NT2/D1 (cell line): ENCODE data around the gene JCAD.

Source experiments
- DNase-seq: peaks from one replicate; pipeline ENCODE4 v3.0.0-alpha.2; 2011; ENCODE audit warnings: low read depth, low spot score
- H3K27me3 ChIP-seq: 2 replicates; pipeline ENCODE4 v1.6.0; 2011; ENCODE audit warnings: mild to moderate bottlenecking; ENCODE audit not compliant: insufficient read length, insufficient read depth
- H3K36me3 ChIP-seq: 2 replicates; pipeline ENCODE4 v1.6.1; 2011; ENCODE audit warnings: mild to moderate bottlenecking, low read length, mixed read lengths; ENCODE audit not compliant: insufficient read depth, insufficient read length
- H3K4me1 ChIP-seq: 2 replicates; pipeline ENCODE4 v1.5.1; 2011; ENCODE audit not compliant: insufficient read depth, insufficient read length
- H3K4me3 ChIP-seq: 2 replicates; pipeline ENCODE4 v1.5.1; 2011; ENCODE audit warnings: low read depth; ENCODE audit not compliant: insufficient read length
- H3K9ac ChIP-seq: 2 replicates; pipeline ENCODE4 v1.6.0; 2011; ENCODE audit warnings: low read depth; ENCODE audit not compliant: insufficient read length
- H3K9me3 ChIP-seq: 2 replicates; pipeline ENCODE4 v1.5.1; 2011; ENCODE audit warnings: mild to moderate bottlenecking, low read length; ENCODE audit not compliant: insufficient read depth
- SUZ12 ChIP-seq: IDR thresholded peaks from 2 replicates; pipeline ENCODE4 v1.6.1; 2011; ENCODE audit not compliant: insufficient read length, insufficient read depth; ENCODE audit errors: extremely low read depth
- YY1 ChIP-seq: IDR thresholded peaks from 2 replicates; pipeline ENCODE4 v1.6.1; 2011; ENCODE audit not compliant: insufficient read length, insufficient read depth
- ZNF274 ChIP-seq: IDR thresholded peaks from 2 replicates; pipeline ENCODE4 v1.6.1; 2011; ENCODE audit warnings: mild to moderate bottlenecking, low read depth, low read length

Gene JCAD

DNA sequence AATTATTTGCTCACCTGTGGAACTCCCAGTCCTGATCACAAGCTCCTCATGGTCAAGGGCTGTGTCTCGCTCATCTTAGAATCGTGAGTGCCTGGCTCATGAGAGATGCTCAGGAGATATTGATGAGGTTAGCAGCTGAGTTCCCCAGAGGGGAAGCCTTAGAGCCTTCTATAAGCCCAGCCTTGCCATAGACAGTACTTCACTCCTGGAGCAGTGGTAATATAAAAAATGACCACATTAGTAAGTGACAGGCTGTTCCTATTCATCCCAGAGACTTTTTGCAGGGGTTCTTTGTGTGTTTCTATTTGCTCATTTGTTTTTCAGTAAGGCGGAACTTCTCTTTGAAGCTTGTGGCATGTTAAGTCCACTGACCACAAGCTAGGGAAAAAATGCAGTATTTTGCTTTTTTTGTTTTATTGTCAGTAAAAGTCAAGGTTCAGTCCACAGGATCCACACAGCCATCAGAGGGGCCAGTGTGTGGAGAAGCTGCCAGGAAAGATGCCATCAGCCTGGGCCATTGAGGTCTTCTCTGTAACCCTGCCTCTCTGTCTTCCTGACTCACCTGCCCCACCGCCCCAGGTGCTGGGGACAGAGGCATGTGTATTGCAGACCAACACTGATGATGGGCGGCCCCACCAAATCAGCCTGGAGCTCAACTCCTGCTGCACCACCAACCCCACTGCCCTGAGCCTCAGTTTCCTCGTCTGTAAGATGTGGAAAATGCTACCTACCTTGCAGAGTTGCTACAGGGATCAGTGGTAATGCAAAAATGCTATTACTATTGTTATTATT, 36.4 kb upstream of the JCAD start:
- no peak for DNase-seq
- Histone ChIP-seq H3K9me3 (no peaks in the 10 kb centered on the region), H3K4me3 (no peak overlapping the region), H3K4me1 (no peaks in the 10 kb centered on the region), H3K36me3 (no peaks in the 10 kb centered on the region), H3K27me3 (no peaks in the 10 kb centered on the region), H3K9ac (no peak overlapping the region)
- TF ChIP-seq SUZ12 (no peak), YY1 (no peak), ZNF274 (no peak)

DNA sequence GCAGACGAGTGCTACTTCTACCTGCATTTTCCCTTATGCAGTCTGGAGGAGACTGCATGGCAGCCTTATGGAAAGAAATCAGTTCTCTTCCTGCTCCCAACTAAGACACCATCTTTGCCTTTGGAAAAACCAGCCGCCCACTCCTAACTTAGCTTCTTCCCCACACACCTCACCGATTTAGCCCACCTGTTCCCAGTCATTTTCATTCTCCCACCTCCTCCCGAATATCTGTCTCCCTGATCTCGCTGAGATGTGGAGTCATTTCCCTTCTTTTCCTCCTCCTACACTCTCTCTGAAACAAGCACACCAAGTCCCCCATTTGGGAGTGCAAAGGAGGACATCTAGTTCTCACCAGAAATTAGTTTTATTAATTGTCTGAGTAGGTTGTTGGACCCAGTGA, 35.2 kb upstream of the JCAD start:
- no peaks in the 10 kb centered on the region for H3K27me3 ChIP-seq
- no peak overlapping the region for H3K9ac ChIP-seq
- no peak overlapping the region for H3K4me3 ChIP-seq
- TF ChIP-seq ZNF274 (no peak), SUZ12 (no peak), YY1 (no peak)
- H3K4me1 ChIP-seq, result no peaks in the 10 kb centered on the region
- H3K9me3 ChIP-seq, result no peaks in the 10 kb centered on the region
- DNase-seq, result no peak
- H3K36me3 ChIP-seq, result no peaks in the 10 kb centered on the region

DNA sequence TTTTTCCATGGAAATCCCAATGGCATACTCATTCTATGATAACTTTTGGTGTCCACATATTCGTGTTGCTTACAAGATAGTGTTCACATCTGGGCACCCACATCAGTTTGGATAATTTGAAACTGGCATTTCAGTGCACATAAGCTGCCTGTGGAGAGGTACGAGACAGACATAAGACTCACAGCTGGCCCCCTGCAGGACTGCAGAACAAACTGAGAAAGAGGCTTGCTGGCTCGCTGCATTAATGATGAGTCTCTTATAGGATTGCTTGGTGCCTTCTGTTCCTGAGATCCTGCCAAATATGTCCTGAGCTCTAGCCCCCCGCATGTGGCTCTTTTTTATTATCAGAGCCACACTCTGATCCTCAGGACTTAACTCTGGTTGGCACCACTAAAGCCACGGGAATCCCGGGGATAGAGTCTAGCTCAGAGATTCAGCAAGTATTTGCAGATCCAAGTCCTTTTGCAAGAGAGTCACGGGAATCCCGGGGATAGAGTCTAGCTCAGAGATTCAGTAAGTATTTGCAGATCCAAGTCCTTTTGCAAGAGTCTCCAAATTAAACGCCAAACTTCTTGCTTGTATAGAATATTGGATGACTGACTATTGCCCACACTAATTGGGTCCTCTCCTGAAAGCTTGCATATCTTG, 34.0 kb upstream of the JCAD start:
- no peak for TF ChIP-seq ZNF274
- TF ChIP-seq SUZ12, result no peak
- no peak for TF ChIP-seq YY1
- Histone ChIP-seq H3K9ac (no peak overlapping the region), H3K36me3 (no peaks in the 10 kb centered on the region), H3K4me1 (no peaks in the 10 kb centered on the region), H3K27me3 (no peaks in the 10 kb centered on the region), H3K4me3 (no peak overlapping the region), H3K9me3 (peaks cover 5% of the 10 kb centered on the region; the same call in 1 of the 2 replicates)
- no peak for DNase-seq

DNA sequence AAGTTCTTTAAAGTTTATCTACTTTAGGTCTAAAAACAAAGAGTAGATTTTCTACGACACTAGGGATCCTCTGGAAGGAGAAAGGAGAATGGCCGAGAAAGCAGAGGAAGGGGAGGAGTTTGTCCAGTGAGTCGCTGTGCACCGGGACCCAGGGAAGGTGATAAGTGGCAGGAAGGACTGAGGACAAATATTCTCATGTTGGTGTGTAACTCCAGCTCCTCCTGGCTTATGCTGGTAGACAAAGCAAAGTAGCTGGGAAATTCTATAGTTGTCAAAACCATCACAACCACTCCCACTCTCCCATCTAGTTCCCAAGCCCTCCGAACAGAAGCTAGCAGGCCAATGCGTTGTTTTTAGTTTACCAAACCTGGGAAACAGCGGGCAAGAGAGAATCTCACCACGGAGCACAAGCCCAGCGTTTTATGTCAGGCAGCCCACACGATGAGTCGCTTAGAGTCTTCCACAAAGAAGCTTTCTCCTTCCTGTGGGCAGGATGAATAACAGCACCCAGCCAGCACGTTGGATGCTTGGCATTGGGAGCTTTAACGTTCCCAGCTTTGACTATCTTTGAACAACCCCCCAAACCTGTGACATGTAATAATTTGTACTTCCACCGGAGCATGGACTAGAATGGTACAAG, 32.9 kb upstream of the JCAD start:
- Histone ChIP-seq H3K36me3 (no peaks in the 10 kb centered on the region), H3K9ac (no peak overlapping the region), H3K4me3 (no peak overlapping the region), H3K4me1 (no peaks in the 10 kb centered on the region), H3K27me3 (no peaks in the 10 kb centered on the region), H3K9me3 (peaks cover 12% of the 10 kb centered on the region; the same call in 1 of the 2 replicates)
- TF ChIP-seq ZNF274, result no peak
- TF ChIP-seq YY1, result no peak
- TF ChIP-seq SUZ12, result no peak
- DNase-seq, result no peak

DNA sequence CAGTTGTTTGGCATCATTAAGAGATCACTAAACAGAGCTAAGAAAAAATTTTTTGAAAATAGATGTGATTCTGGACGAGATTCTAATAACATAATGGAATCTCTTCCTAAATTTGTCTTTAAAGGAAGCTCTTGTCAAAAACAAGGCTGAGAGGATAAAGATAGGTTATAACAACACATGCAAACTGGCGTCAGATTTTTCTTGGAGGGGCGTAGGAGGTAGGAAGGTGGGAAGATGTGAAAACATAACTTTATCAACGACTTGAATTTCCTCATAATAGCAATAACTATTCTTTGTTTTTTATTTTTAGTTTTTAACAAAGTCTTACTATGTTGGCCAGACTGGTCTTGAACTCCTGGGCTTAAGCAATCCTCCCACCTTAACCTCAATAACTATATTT, 31.8 kb upstream of the JCAD start:
- DNase-seq, result no peak
- Histone ChIP-seq H3K4me3 (no peak overlapping the region), H3K27me3 (no peaks in the 10 kb centered on the region), H3K9ac (no peak overlapping the region), H3K9me3 (peaks cover 12% of the 10 kb centered on the region; the same call in 1 of the 2 replicates), H3K4me1 (no peaks in the 10 kb centered on the region), H3K36me3 (no peaks in the 10 kb centered on the region)
- TF ChIP-seq YY1, result no peak
- TF ChIP-seq ZNF274, result no peak
- TF ChIP-seq SUZ12, result no peak

DNA sequence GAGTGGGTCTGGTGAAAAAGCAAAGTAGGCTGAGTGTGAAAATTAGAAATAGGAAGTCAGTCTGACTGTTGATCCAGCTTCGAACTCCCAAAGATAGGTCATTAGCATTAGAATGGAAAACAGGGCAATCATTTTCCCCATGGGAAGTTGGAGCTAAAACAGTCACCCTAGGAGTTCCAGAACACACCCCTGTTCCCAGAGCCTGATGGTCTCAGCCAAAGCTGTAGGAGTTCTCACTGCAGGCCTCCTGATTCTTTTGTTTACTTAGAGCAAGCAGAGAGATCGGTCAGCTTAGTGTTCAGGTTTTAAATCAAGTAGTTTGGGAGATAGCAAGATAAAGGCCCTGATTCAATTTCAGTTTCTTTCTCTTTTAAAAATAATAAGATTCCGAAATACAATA, 28.8 kb upstream of the JCAD start:
- H3K36me3 ChIP-seq, result no peaks in the 10 kb centered on the region
- H3K4me1 ChIP-seq, result no peaks in the 10 kb centered on the region
- H3K27me3 ChIP-seq, result no peaks in the 10 kb centered on the region
- H3K4me3 ChIP-seq, result no peak overlapping the region
- no peak for DNase-seq
- TF ChIP-seq YY1, result no peak
- peak; percentile 76 for TF ChIP-seq ZNF274
- no peak overlapping the region for H3K9ac ChIP-seq
- H3K9me3 ChIP-seq, result peaks cover 12% of the 10 kb centered on the region; the same call in 1 of the 2 replicates

DNA sequence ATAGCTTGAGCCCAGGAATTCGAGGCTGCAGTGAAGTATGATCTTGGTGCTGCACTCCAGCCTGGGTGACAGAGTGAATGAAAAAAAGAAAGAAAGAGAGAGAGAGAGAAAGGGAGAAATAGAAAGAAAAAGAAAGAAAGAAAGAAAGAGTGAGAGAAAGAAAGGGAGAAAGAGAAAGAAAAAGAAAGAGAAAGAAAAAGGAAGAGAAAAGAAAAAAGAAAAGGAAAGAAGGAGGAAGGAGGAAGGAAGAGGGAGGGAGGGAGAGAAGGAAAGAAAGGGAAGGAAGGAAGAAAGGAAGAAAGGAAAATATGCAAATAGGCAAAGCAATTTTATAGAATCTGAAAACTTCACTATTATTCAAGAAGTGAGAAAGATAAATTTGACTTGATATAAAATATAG, 24.5 kb upstream of the JCAD start:
- H3K9me3 ChIP-seq, result peaks cover 16% of the 10 kb centered on the region
- TF ChIP-seq SUZ12 (no peak), ZNF274 (no peak), YY1 (no peak)
- no peaks in the 10 kb centered on the region for H3K36me3 ChIP-seq
- H3K9ac ChIP-seq, result no peak overlapping the region
- H3K4me3 ChIP-seq, result no peak overlapping the region
- no peaks in the 10 kb centered on the region for H3K4me1 ChIP-seq
- no peak for DNase-seq
- H3K27me3 ChIP-seq, result no peaks in the 10 kb centered on the region
